Measurements from ENCODE around the gene ARMC5. TPM values are rescaled to one million over a fixed set of nuclear protein-coding genes. Genes with fewer than 3 reads are reported as not detected.
A peak's percentile ranks its signal among the peaks of the same experiment; 100 is the strongest.

Gene ARMC5
- polyA plus RNA-seq, 4 donors: 12.3 to 20.5 (median 14.1) TPM

GRCh38 chr16:31471241-31471874, 12.1 kb downstream of the ARMC5 start:
- H3K4me3 ChIP-seq (ENCODE audit: low read depth in 1 of 3, low read length in 3 of 3): peak overlapping the region in 2 of 3 donors; percentile 62 to 68
- WGBS, 3 donors: 45 to 54% (median 52%) methylated on average over 15 of the region's 15 CpGs
- DNase-seq: no peak
- H3K27ac ChIP-seq (ENCODE audit: low read depth in 1 of 3, low read length in 2 of 3): peak overlapping the region in 2 of 3 donors; percentile 75 to 77
- FAIRE-seq: no peak
- peaks cover 2 to 13% (median 4%) of the 10 kb centered on the region in 3 donors for H3K4me1 ChIP-seq (ENCODE audit: control insufficient read depth in 3 of 3, insufficient read depth in 2 of 3, low read depth in 1 of 3, low read length in 2 of 3)
- H3K36me3 ChIP-seq (ENCODE audit: control insufficient read depth in 3 of 3, insufficient read depth in 2 of 3, low read depth in 1 of 3, low read length in 3 of 3): peaks cover 0 to 18% (median 0%) of the 10 kb centered on the region in 3 donors
- H3K9me3 ChIP-seq (ENCODE audit: control insufficient read depth in 2 of 2, insufficient read depth in 1 of 2, low read depth in 1 of 2, low read length in 1 of 2): peaks cover 0 to 5% of the 10 kb centered on the region in 2 donors
- H3K27me3 ChIP-seq (ENCODE audit: control insufficient read depth in 3 of 3, insufficient read depth in 3 of 3, low read length in 3 of 3): no peaks in the 10 kb centered on the region

- no peaks in the 10 kb centered on the region for H3K27me3 ChIP-seq (ENCODE audit: control insufficient read depth in 3 of 3, insufficient read depth in 3 of 3, low read length in 3 of 3)
- H3K4me1 ChIP-seq (ENCODE audit: control insufficient read depth in 3 of 3, insufficient read depth in 2 of 3, low read depth in 1 of 3, low read length in 2 of 3): peaks cover 2 to 13% (median 4%) of the 10 kb centered on the region in 3 donors
- 1 to 6% (median 2%) methylated on average over 39 to 63 of the region's 63 CpGs for WGBS, 3 donors
- DNase-seq (peak in 1 of 2 donors; percentile 60), FAIRE-seq (no peak)
- peaks cover 0 to 11% (median 0%) of the 10 kb centered on the region in 3 donors for H3K36me3 ChIP-seq (ENCODE audit: control insufficient read depth in 3 of 3, insufficient read depth in 2 of 3, low read depth in 1 of 3, low read length in 3 of 3)
- H3K4me3 ChIP-seq (ENCODE audit: low read depth in 1 of 3, low read length in 3 of 3): peak within 1 kb of the TSS; percentile 33 to 68 (median 62)
- H3K27ac ChIP-seq (ENCODE audit: low read depth in 1 of 3, low read length in 2 of 3): peak within 1 kb of the TSS in 2 of 3 donors; percentile 86 to 92
- H3K9me3 ChIP-seq (ENCODE audit: control insufficient read depth in 2 of 2, insufficient read depth in 1 of 2, low read depth in 1 of 2, low read length in 1 of 2): peaks cover 0 to 5% of the 10 kb centered on the region in 2 donors
Measured at GRCh38 chr16:31471875-31472708, 12.8 kb downstream of the ARMC5 start, which contains the start of gene TGFB1I1. Gene TGFB1I1 (plus strand): TSS chr16:31472152. CDS start chr16:31472189, 37 bp downstream.

GRCh38 chr16:31472709-31473203, 13.5 kb downstream of the ARMC5 start:
- Histone ChIP-seq H3K27ac (ENCODE audit: low read depth in 1 of 3, low read length in 2 of 3) (peak overlapping the region in 2 of 3 donors; percentile 86 to 92), H3K4me1 (ENCODE audit: control insufficient read depth in 3 of 3, insufficient read depth in 2 of 3, low read depth in 1 of 3, low read length in 2 of 3) (peaks cover 2 to 15% (median 4%) of the 10 kb centered on the region in 3 donors), H3K4me3 (ENCODE audit: low read depth in 1 of 3, low read length in 3 of 3) (peak overlapping the region in 1 of 3 donors; percentile 62), H3K27me3 (ENCODE audit: control insufficient read depth in 3 of 3, insufficient read depth in 3 of 3, low read length in 3 of 3) (no peaks in the 10 kb centered on the region), H3K36me3 (ENCODE audit: control insufficient read depth in 3 of 3, insufficient read depth in 2 of 3, low read depth in 1 of 3, low read length in 3 of 3) (peaks cover 0 to 9% (median 0%) of the 10 kb centered on the region in 3 donors), H3K9me3 (ENCODE audit: control insufficient read depth in 2 of 2, insufficient read depth in 1 of 2, low read depth in 1 of 2, low read length in 1 of 2) (peaks cover 0 to 5% of the 10 kb centered on the region in 2 donors)
- WGBS, 3 donors: 33 to 49% (median 46%) methylated on average over 20 of the region's 20 CpGs
- DNase-seq (peak; percentile 74 to 77), FAIRE-seq (no peak)

DNA sequence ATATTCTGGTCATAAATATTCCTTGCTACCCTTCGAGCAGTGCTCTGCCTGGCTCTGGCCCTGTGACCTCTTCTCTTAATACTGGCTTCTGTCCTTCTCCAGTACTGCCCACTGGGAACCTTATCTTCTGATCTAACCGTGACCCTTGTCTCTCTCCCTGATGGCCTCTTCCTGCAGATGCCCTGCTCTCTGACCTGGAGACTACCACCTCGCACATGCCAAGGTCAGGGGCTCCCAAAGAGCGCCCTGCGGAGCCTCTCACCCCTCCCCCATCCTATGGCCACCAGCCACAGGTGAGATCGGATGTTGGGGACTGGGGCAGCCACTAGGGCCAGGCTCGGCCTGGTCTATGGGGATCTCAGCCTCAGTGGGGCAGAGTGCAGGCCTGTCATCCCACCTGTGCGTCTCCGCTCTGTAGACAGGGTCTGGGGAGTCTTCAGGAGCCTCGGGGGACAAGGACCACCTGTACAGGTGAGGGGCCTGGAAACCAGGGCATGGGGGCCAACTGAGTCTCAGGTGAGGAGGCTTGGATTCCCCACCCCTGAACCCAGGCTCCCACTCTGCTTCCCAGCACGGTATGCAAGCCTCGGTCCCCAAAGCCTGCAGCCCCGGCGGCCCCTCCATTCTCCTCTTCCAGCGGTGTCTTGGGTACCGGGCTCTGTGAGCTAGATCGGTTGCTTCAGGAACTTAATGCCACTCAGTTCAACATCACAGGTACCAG, 14.1 kb downstream of the ARMC5 start:
- H3K4me3 ChIP-seq (ENCODE audit: low read depth in 1 of 3, low read length in 3 of 3): no peak overlapping the region
- FAIRE-seq (no peak), DNase-seq (no peak)
- peaks cover 0 to 5% of the 10 kb centered on the region in 2 donors for H3K9me3 ChIP-seq (ENCODE audit: control insufficient read depth in 2 of 2, insufficient read depth in 1 of 2, low read depth in 1 of 2, low read length in 1 of 2)
- H3K27me3 ChIP-seq (ENCODE audit: control insufficient read depth in 3 of 3, insufficient read depth in 3 of 3, low read length in 3 of 3): no peaks in the 10 kb centered on the region
- peaks cover 0 to 12% (median 0%) of the 10 kb centered on the region in 3 donors for H3K36me3 ChIP-seq (ENCODE audit: control insufficient read depth in 3 of 3, insufficient read depth in 2 of 3, low read depth in 1 of 3, low read length in 3 of 3)
- H3K4me1 ChIP-seq (ENCODE audit: control insufficient read depth in 3 of 3, insufficient read depth in 2 of 3, low read depth in 1 of 3, low read length in 2 of 3): peaks cover 2 to 21% (median 7%) of the 10 kb centered on the region in 3 donors
- H3K27ac ChIP-seq (ENCODE audit: low read depth in 1 of 3, low read length in 2 of 3): peak overlapping the region in 1 of 3 donors; percentile 92
- WGBS, 3 donors: 82 to 87% (median 84%) methylated on average over 17 of the region's 17 CpGs

GRCh38 chr16:31474173-31474714, 14.9 kb downstream of the ARMC5 start:
- Histone ChIP-seq H3K9me3 (ENCODE audit: control insufficient read depth in 2 of 2, insufficient read depth in 1 of 2, low read depth in 1 of 2, low read length in 1 of 2) (peaks cover 0 to 5% of the 10 kb centered on the region in 2 donors), H3K36me3 (ENCODE audit: control insufficient read depth in 3 of 3, insufficient read depth in 2 of 3, low read depth in 1 of 3, low read length in 3 of 3) (peaks cover 0 to 12% (median 0%) of the 10 kb centered on the region in 3 donors), H3K27ac (ENCODE audit: low read depth in 1 of 3, low read length in 2 of 3) (no peak overlapping the region), H3K4me3 (ENCODE audit: low read depth in 1 of 3, low read length in 3 of 3) (no peak overlapping the region), H3K27me3 (ENCODE audit: control insufficient read depth in 3 of 3, insufficient read depth in 3 of 3, low read length in 3 of 3) (no peaks in the 10 kb centered on the region), H3K4me1 (ENCODE audit: control insufficient read depth in 3 of 3, insufficient read depth in 2 of 3, low read depth in 1 of 3, low read length in 2 of 3) (peaks cover 2 to 27% (median 9%) of the 10 kb centered on the region in 3 donors)
- FAIRE-seq (no peak), DNase-seq (no peak)
- 50 to 66% (median 60%) methylated on average over 12 of the region's 12 CpGs for WGBS, 3 donors

- Histone ChIP-seq H3K4me1 (ENCODE audit: control insufficient read depth in 3 of 3, insufficient read depth in 2 of 3, low read depth in 1 of 3, low read length in 2 of 3) (peaks cover 2 to 32% (median 12%) of the 10 kb centered on the region in 3 donors), H3K36me3 (ENCODE audit: control insufficient read depth in 3 of 3, insufficient read depth in 2 of 3, low read depth in 1 of 3, low read length in 3 of 3) (peaks cover 0 to 12% (median 0%) of the 10 kb centered on the region in 3 donors), H3K27me3 (ENCODE audit: control insufficient read depth in 3 of 3, insufficient read depth in 3 of 3, low read length in 3 of 3) (no peaks in the 10 kb centered on the region), H3K4me3 (ENCODE audit: low read depth in 1 of 3, low read length in 3 of 3) (no peak overlapping the region), H3K9me3 (ENCODE audit: control insufficient read depth in 2 of 2, insufficient read depth in 1 of 2, low read depth in 1 of 2, low read length in 1 of 2) (peaks cover 0 to 5% of the 10 kb centered on the region in 2 donors), H3K27ac (ENCODE audit: low read depth in 1 of 3, low read length in 2 of 3) (no peak overlapping the region)
- DNase-seq (no peak), FAIRE-seq (no peak)
- 83 to 86% (median 84%) methylated on average over 12 of the region's 12 CpGs for WGBS, 3 donors
Measured at GRCh38 chr16:31474773-31475738, 15.8 kb downstream of the ARMC5 start.

- H3K4me3 ChIP-seq (ENCODE audit: low read depth in 1 of 3, low read length in 3 of 3): peak overlapping the region in 2 of 3 donors; percentile 51 to 57
- H3K27ac ChIP-seq (ENCODE audit: low read depth in 1 of 3, low read length in 2 of 3): peak overlapping the region in 1 of 3 donors; percentile 98
- H3K27me3 ChIP-seq (ENCODE audit: control insufficient read depth in 3 of 3, insufficient read depth in 3 of 3, low read length in 3 of 3): no peaks in the 10 kb centered on the region
- H3K9me3 ChIP-seq (ENCODE audit: control insufficient read depth in 2 of 2, insufficient read depth in 1 of 2, low read depth in 1 of 2, low read length in 1 of 2): peaks cover 0 to 5% of the 10 kb centered on the region in 2 donors
- DNase-seq (no peak), FAIRE-seq (no peak)
- peaks cover 2 to 38% (median 12%) of the 10 kb centered on the region in 3 donors for H3K4me1 ChIP-seq (ENCODE audit: control insufficient read depth in 3 of 3, insufficient read depth in 2 of 3, low read depth in 1 of 3, low read length in 2 of 3)
- H3K36me3 ChIP-seq (ENCODE audit: control insufficient read depth in 3 of 3, insufficient read depth in 2 of 3, low read depth in 1 of 3, low read length in 3 of 3): peaks cover 0 to 12% (median 0%) of the 10 kb centered on the region in 3 donors
- 6 to 62% (median 37%) methylated on average over 20 to 26 of the region's 26 CpGs for WGBS, 3 donors
Measured at GRCh38 chr16:31475946-31476302, 16.6 kb downstream of the ARMC5 start.
